Stimulated activated CD4-positive, alpha-beta T cell treated with anti-CD3 and anti-CD28 coated beads, Interleukin-15, amount 100 ng/mL, for 1 hour (primary cell): ENCODE measurements around the gene TTC24.
"Not testable (repeated sequence)": the region's sequence is repeated elsewhere in the genome, so short reads cannot be mapped to it uniquely, and the experiment has no call there.

Experiments
- DNase-seq, 2 donors: peaks; one replicate each; pipeline ENCODE4 v3.0.0-alpha.2; 2020; ENCODE audit warnings: low read depth in 1 of 2, low spot score in 1 of 2

TTC24 gene

DNA sequence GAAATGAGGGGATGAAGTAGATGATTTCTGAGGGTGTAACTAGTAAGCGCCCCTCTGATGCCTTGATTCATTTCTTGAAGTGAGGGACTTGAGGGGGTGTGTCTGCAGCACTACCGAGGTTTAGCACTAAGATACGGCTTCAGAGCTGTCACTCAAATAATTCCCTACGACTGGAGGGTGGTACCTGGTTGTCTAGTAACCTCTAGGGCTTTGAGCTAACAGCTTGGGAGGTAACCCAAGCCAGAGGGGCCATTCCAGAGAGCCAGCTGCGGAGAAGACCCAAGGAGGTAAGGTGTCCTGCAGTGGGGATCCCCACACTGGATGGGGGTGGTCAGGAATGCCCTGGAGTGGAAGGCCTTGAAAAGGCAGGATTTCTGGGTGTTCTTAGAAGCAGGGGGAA, at the start of gene TTC24:
Gene TTC24, plus strand, starts transcription at position 252 of the 400 bp plus-strand sequence. CDS start 1,642 bp downstream, outside the sequence.
- no peak for DNase-seq

DNA sequence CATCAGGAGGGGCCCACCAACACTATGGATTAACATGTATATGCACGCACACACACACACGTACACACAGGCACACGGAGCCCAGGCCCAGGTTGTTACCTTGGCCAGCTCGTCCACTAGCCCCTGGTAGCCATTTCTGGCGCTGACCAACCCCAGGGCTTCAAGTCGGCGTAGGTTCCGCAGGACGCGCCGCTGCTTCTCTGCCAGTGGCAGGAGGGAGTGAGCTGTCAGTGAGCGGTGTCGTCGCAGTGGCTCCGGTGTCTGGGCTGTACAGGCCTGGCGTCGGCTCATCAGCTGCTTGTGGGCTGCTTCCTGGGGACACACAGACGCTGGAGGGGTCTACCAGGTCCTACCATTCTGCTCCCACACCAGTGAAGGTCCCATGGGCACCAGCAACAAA, 49.5 kb upstream of the TTC24 start:
- DNase-seq, result no peak

DNA sequence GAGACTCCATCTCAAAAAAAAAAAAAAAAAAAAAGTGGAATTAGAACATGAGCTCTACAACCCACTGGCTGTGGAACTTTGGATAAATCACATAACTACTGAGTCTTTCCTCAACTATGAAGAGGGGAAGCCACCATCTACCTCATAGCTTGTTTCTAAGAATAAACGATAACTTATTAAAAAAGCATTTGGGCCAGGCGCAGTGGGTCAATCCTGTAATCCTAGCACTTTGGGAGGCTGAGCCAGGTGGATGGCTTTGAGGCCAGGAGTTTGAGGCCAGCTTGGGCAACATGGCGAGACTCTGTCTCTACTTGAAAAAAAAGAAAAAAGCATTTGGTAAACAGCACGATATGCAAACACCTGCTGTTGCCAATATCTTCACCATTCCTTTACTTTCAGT, 47.1 kb upstream of the TTC24 start:
- DNase-seq, result no peak

DNA sequence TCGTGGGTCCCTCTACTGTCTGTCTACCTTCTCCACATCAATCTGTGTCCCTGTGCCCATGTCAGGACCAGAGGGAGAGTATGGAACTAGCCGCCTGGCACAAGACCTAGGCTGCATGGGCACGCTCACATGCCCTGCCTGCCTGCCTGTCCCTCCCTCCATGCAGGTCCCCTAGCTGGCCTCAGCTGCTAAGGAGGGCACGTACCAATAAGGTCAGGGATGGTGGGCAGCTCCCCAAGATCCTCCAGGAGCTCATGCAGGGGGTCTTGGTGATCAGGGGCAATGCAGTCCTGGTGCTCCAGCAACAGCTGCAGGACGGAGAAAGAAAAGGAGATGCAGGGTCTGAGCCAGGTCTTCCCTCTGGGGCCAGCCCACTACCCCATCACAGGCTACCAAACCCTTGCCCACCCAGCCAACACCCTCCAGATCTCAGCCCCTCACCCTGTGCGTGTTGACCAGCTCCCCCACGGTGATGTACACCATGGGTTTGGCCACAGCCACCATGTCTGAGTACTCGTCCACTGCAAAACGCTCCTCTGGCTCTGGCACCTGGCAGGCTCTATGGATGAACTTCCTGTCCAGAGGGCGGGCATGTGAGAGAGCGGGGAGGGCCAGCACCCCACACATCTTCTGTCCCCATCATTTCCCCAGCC, 45.8 kb upstream of the TTC24 start:
- DNase-seq, result no peak

DNA sequence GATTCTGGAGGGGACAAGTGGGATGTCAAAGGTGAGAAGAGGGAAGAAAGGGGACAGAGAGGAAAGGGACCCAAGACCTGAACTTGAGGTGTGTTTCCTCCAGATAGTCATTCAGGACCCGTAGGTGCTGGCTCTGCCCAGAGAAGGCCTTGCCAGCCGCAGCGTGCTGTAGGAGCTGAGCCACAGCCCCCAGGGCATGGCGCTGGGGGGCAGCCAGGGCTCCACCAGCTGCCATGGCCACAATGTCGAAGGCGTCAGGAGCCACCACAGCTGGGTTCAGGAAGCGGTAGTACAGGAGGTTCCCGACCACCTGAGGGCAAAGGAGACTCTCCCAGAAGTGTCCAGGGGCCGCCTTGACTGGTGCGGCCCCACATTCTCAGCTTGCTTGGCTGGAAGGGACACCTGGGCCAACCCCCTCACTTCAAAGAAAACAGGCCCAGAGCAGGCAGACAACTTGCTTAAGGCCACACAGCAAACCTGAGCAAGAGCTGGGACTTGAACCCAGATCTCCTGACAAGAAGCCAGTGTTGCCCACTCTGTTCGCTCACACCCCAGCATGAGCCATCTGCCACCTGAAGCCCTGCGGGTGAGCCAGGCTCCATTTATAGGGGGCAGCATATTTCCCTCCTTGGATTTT, 45.0 kb upstream of the TTC24 start:
- no peak for DNase-seq

DNA sequence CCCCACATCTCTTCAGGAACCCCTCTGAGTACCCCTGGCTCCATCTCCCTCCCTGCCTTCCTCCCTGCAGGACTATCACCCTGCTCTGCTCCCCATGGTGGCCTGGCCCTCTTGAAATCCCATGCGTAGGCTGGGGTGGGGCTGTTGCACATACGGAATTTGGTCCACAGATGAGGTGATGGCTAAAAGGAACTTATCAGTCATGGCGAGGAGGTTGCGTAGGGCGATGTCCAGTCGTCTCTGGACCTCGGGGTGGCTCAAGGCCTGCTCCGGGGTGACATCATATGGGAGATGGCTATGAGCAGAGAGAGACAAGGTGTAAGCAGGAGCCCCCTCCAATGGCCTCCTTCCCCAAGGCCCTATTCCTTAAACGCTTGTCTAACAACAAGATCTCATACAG, 42.5 kb upstream of the TTC24 start:
- no peak for DNase-seq

DNA sequence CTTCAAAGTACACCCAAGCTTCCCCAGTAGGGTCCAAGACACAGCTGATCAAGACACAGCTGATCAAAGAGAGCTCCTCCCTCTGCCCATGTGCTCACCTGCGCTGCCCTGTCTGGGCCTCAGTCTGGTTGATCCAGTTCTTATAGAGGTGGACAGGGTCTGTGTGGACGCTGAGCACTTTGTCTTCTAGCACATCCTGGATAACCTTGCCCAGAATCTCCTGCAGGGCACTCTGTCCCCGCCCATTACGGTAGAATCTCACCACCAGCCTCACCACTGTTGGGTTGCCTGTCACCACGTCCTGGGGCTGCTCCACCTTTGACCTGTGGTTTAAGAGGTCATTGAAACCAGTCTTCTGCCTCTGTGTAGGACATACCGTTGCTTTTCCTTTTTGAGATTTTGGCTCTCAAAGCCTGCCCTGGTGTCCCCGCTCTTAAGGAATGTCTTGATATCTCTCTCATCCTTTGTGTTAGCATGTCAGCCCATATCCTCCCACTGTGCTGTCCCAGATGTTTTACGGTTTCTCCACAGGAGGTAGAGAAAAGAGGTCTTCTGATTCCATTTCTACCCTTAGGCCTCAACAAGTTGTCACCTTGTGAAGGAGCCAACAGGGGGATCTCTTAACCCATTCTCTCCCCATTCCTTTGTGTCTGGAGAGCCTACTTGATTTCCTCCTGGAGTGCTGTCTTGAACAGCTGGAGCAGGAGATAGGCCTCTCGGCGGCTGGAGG, 40.6 kb upstream of the TTC24 start:
- DNase-seq, result no peak

DNA sequence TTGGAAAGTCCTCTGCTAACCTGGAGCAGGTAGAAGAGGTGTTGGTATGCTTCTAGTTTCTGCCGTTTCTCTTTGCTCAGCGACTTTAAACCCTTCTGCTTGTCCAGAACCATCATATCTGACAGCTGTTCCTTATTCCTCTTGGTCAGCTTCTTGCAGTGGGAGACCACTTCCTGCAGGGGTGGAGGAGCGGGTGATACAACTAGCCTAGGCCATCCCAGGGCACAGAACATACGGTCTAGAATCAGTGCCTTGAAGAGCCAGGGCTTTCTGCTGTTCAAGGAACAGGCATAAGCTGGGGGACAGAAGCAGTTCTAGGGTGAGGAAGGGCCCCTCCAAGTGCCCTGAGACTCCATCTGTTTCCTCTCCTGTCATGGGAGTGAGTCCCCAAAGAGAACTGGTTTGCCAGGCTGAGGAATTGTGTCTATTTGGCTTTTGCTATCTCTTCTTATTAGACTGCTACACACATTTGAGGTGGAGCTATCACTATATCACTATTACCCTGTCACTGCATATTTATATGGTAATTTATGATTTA, 39.6 kb upstream of the TTC24 start:
- DNase-seq, result no peak

DNA sequence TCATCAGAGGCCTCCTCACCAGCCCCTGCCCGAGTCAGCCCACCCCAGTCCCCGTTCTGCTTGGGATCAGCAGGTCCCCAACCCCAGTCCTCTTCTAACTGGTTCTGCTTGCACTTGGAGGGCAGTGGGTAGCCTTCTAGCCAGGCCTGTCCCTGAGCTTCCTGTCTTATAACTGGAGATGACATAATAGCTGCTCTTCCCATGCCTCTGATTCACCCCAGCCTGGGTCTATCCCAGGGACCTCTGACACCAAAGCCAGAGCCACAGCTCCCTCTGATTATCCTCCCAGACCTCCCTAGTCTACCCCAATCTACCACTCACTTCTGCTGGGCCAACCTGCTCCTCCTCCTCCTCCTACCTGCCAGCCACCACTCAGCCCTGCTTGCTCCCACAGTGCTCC, 38.6 kb upstream of the TTC24 start:
- DNase-seq, result no peak

DNA sequence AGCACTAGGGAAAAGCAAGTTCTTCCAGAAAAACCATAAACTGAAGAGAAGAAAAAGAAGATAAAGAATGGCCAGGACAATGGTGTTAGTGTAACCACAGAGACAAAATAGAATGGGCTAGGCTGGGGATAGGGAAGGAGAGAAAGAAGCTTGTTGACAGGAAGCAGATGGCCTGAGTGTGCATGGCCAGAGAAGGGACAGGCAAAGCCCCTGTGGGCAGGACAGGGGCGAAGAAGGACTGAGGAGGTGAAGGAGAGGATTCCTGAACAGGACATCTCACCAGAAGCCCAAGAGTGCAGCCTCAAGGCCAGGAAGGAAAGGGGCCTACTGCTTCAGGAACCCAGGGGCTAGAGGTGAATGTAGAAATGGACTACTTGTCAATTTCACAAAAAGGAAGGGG, 36.5 kb upstream of the TTC24 start:
- DNase-seq, result no peak

DNA sequence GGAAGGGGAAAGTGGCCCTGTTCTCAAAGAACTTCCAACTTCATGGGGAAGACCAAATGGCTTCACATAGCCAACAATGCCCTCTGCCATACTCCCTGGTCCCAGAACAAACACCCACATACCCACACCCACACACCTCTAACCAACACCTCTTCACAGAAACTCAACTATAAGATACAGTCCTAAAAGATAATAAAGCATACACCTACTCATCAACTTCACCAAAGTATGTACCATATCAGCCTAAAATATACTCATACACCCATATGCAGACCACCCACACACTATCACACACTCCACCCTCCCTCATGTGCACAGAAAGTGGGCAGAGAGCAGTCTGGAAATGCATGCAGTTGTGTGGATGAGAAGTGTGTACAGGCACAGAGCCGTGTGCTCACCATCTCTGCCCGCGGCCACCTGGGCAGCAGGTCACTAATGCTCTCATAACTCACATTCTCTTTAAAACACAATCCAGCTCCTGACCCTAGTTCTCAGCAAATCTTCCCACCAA, 34.9 kb upstream of the TTC24 start:
- DNase-seq, result no peak

DNA sequence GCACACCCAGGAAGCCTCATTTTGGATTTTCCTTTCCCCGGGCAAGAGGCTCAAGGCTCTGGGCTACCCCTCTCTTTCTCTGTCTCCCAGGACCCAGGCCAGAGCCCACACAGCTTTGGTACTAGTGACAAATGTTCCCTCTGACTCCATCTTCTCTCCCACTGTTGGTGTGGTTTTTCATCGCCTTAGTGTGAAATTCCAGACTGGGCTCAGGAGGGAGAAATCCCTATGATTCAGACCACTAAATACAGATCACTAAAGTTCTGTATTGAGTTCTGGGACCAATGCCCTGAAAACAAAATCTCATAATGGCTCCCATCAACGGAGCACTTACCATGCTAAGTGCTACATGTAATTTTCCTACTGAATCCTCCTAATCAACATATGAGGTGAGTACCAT, 33.3 kb upstream of the TTC24 start:
- no peak for DNase-seq

DNA sequence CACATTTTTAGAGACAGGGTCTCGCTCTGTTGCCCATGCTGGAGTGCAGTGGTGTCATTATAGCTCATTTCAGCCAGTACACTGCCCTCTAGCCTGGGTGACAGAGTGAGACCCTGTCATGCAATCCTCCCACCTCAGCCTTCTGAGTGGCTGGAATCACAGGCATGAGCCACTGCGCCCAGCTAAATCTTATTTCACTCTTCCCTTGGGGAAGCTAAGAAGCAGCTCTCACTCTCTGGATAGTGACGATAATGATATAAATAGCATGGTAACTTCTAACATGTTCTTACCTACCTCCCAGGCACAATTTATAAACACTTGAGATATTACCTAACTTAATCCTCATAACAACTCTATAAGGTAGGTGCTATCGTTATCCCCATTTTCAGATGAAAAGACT, 32.1 kb upstream of the TTC24 start:
- no peak for DNase-seq

DNA sequence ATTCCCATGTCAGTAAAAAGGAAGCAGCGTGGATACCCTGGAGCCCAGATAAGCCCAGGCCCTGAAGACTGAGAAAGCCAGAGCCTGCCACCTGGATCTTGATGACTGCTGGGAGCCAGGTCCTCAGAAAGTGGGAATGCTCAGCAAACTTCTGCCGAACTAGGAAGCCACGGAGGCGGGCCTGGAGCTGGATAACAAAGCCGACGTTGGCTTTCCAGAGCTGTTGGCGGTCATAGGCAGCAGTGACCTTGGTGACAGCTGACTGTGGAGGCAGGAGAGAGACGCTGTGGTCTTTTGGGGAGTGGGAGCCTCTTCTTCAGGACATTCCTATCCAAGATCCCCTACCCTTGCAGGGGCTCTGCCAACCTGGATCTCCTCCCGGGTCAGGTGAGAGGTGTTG, 31.5 kb upstream of the TTC24 start:
- DNase-seq, result no peak

DNA sequence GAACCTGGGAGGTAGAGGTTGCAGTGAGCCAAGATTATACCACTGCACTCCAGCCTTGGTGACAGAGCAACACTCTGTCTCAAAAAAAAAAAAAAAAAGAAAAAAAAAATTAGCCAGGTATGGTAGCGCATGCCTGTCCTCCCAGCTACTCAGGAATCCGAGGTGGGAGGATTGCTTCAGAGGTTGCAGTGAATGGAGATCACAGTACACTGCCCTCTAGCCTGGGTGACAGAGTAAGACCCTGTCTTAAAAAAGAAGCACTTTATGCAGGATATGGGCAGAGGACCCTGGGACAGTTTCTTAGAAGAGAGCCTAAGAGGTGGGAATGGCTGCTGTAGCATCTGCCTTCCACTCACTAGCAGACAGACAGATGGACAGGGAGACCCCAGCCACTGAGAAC, 30.1 kb upstream of the TTC24 start:
- DNase-seq, result no peak

DNA sequence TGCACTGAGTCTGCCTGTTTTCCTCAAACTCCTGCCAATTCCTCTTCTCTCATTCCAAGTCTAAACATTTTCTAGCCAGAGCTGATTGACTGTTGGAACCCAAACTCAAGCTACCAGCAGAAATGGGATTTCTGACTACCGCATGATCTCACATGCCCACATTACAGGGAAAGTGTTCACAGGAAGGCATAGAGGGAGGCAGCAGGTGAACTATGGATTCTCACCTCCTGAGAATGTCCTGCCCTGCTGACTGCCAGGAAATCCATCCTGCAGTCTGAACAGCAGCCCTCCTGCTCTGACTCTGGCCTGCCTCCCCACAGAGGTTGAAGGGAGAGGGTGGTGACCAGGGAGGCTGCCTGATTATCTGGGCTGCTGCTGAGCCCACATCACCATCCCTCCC, 29.7 kb upstream of the TTC24 start:
- no peak for DNase-seq

DNA sequence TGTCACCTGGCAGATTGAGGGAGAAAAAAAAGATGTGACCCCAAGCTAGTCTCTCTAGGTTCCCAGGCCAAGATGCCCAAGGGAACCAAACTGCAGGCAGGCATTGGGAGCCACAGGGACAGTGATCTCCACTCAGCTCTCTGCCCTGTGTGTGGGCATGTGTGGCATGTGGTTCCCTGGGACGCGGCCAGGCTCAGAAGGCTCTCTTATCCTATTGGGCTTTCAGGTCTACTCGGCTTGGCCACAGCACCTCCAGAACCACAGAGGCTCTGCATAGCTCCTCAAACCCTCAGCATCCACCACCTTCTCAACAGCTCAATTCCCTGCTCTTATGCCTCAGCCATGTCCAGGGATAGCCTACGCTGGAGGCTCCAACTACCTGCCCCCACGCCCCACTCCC, 29.2 kb upstream of the TTC24 start:
- DNase-seq, result no peak

DNA sequence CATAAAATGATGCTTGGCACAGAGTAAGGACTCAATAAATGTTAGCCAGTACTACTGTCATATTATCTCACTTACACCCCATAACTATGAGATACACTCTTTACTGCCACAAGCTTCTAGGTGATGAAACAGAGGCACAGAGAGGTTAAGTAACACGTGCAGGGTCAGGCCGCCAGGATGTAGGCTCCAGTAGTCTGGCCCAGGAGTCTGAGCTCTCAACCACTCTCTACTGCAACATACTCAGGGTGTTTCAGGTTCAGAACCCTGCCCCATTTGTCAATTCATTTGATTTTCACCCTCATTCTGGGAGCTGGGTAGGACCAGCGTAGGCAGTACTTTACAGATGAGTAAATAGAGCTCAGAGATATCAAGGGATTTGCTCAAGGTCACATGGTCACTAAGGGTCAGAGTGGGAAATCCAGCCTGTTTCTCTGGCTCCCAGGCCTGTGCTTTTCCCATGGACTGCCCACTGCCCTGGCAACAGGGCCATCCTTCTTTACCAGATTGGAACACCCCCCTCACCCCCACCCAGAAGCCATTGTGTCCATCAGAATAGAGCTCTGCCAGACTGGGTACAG, 28.4 kb upstream of the TTC24 start:
- no peak for DNase-seq

DNA sequence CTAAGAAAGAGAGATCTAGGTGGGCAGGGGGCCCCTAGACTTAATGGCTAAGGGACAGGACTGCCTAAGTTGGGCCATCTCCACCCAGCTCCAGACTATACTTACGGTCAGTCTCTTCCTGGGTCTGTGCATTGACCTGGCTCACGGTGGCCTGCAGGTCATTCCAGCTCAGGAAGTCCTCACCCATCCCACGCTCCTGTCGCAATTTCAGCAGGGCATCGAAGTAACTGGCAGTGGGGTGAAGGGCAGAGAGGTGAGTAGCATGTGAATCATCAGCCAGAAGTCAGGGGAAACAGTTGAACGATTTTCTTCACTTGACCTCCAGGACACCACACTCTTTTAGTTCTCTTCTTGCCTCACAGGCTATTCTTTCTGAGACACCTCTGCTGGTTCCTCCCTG, 27.7 kb upstream of the TTC24 start:
- DNase-seq, result no peak

DNA sequence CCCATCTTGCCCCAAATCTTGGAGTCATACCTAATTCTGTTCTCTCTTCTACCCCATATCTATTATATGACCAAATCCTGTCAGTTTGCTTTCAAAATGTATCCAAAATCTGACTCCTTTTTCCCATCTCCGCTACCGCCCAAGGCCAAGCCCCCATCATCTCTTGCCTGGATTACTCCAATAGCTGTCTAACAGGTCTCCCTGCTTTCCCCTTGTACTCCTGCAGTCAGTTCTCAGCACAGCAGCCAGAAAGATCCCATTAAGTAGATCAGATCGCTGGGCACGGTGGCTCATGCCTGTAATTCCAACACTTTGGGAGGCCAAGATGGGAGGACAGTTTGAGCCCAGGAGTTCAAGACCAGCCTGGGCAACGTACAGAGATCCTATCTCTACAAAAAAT, 27.0 kb upstream of the TTC24 start:
- DNase-seq, result no peak

DNA sequence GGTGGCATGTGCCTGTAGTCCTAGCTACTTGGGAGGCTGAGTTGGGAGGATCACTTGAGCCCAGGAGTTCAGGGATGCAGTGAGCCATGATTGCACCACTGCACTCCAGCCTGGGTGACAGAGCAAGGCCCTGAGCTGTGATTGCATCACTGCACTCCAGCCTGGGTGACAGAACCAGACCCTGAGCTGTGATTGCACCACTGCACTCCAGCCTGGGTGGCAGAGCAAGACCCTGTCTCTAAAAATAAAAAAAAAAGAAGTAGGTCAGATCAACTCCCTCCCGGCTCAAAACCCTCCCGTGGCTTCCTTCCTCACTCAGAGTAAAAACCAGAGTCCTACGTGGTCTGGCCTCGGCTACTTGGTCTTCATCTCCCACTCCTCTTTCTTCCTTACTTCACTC, 26.6 kb upstream of the TTC24 start:
- not testable (repeated sequence) for DNase-seq
